Endothelial cell of umbilical vein (primary cell): ENCODE measurements around the gene LCN9. TPM values are rescaled to one million over a fixed set of nuclear protein-coding genes. Genes with fewer than 3 reads are reported as not detected.

ENCODE experiments used
- BruUV-seq: library from RNA; stranded (reverse); fragments of 400-500 nt; replicated peaks from 2 replicates; lab custom pipeline; 2021; lab: Mats Ljungman, UMichigan
- CTCF ChIA-PET: fragments of 300-600, 350-600 bp; sonication (Branson Sonifier 250); formaldehyde crosslinking; loops from one replicate; lab custom pipeline; 2021; ENCODE audit warnings: antibody characterized with exemption, inconsistent platforms; lab: Charles Lee
- POLR2A ChIA-PET: fragments of 300-600, 350-600 bp; sonication (Branson Sonifier 250); formaldehyde crosslinking; loops from one replicate; lab custom pipeline; 2021; ENCODE audit warnings: antibody characterized with exemption, inconsistent platforms; lab: Charles Lee
- DNase-seq: peaks from one replicate; pipeline ENCODE4 v3.0.0-alpha.2; 2011; ENCODE audit warnings: low read depth, low spot score
- FAIRE-seq: peaks from 2 replicates; lab custom pipeline; 2011; peaks lifted over from hg19 to GRCh38; lab: Jason Lieb, UNC
- H2AFZ ChIP-seq: 2 replicates; pipeline ENCODE4 v1.6.0; 2012; ENCODE audit warnings: low read depth, low read length, control low read depth, inconsistent platforms
- H3K27ac ChIP-seq: 2 replicates; pipeline ENCODE4 v1.5.1; 2011; ENCODE audit warnings: low read depth, mild to moderate bottlenecking, control low read depth, low read length, moderate library complexity; ENCODE audit not compliant: insufficient read depth
- H3K27me3 ChIP-seq, 2 experiments: 2 replicates each; pipeline versions ENCODE4 v1.6.0 to v1.6.1; 2011; ENCODE audit warnings: low read length in 2 of 2, mixed read lengths in 1 of 2; ENCODE audit not compliant: control insufficient read depth in 2 of 2, insufficient read depth in 2 of 2
- H3K36me3 ChIP-seq, 2 experiments: 2 replicates in 1 of 2; 3 replicates in 1 of 2; pipeline ENCODE4 v1.5.1; 2011; ENCODE audit warnings: low read length in 2 of 2, mild to moderate bottlenecking in 1 of 2, moderate library complexity in 1 of 2; ENCODE audit not compliant: control insufficient read depth in 2 of 2, insufficient read depth in 2 of 2; ENCODE audit errors: extremely low read depth in 1 of 2
- H3K4me1 ChIP-seq: 3 replicates; pipeline ENCODE4 v1.5.1; 2011; ENCODE audit warnings: mild to moderate bottlenecking, low read length; ENCODE audit not compliant: control insufficient read depth, insufficient read depth; ENCODE audit errors: extremely low read depth
- H3K4me2 ChIP-seq: 2 replicates; pipeline ENCODE4 v1.6.1; 2011; ENCODE audit warnings: low read length, control low read depth, mixed read lengths; ENCODE audit not compliant: insufficient read depth
- H3K4me3 ChIP-seq, 3 experiments: fragments of 200-600 bp in 1 of 3; sonication (generic), shearing (Covaris generic) in 1 of 3; replicated peaks in 1 of 3; 2 replicates each; pipeline ENCODE4 v1.5.1; 2011 to 2016; ENCODE audit warnings: control low read depth in 3 of 3, low read length in 3 of 3, mild to moderate bottlenecking in 2 of 3, inconsistent platforms in 1 of 3, low read depth in 1 of 3, moderate library complexity in 1 of 3; ENCODE audit not compliant: insufficient read depth in 1 of 3
- H3K79me2 ChIP-seq: 2 replicates; pipeline ENCODE4 v1.6.0; 2012; ENCODE audit warnings: low read length, inconsistent platforms; ENCODE audit not compliant: control insufficient read depth, insufficient read depth
- H3K9ac ChIP-seq: replicated peaks from 2 replicates; pipeline ENCODE3; 2011; ENCODE audit warnings: low read length, control low read depth; ENCODE audit not compliant: insufficient read depth; ENCODE audit errors: extremely low read depth
- H3K9me1 ChIP-seq: replicated peaks from 3 replicates; pipeline ENCODE4 v1.6.0; 2011; ENCODE audit warnings: mild to moderate bottlenecking, low read length; ENCODE audit not compliant: control insufficient read depth, insufficient read depth; ENCODE audit errors: extremely low read depth
- H3K9me3 ChIP-seq: replicated peaks from 2 replicates; pipeline ENCODE4 v1.5.1; 2012; ENCODE audit warnings: low read length, inconsistent platforms; ENCODE audit not compliant: control insufficient read depth, insufficient read depth
- H4K20me1 ChIP-seq: replicated peaks from 2 replicates; pipeline ENCODE3; 2011; ENCODE audit warnings: mild to moderate bottlenecking, low read length; ENCODE audit not compliant: control insufficient read depth, insufficient read depth; ENCODE audit errors: extremely low read depth
- JUN ChIP-seq: IDR thresholded peaks from 2 replicates; pipeline ENCODE4 v1.6.1; 2011; ENCODE audit warnings: borderline replicate concordance, low read depth; ENCODE audit not compliant: insufficient read length, insufficient read depth
- MAX ChIP-seq: IDR thresholded peaks from 2 replicates; pipeline ENCODE4 v1.6.1; 2011; ENCODE audit not compliant: insufficient read depth, insufficient read length
- MYC ChIP-seq: IDR thresholded peaks from one replicate; pipeline ENCODE4 v1.6.1; 2011; ENCODE audit warnings: mild to moderate bottlenecking, low read depth, low read length
- POLR2A ChIP-seq: IDR thresholded peaks from 2 replicates; pipeline ENCODE4 v1.6.1; 2012; ENCODE audit warnings: low read depth, mild to moderate bottlenecking, control low read depth, low read length
- POLR2AphosphoS5 ChIP-seq: IDR thresholded peaks from 2 replicates; pipeline ENCODE4 v1.6.1; 2012; ENCODE audit warnings: low read depth, mild to moderate bottlenecking, control low read depth, low read length, moderate library complexity; ENCODE audit not compliant: insufficient read depth
- dilution Hi-C: fragments of 300-500 bp; cut with MboI; formaldehyde crosslinking; loops from one replicate; pipeline ENCODE4 v1.15.0; 2019; ENCODE audit warnings: low sequenced_read_pairs; ENCODE audit not compliant: extremely low pct_ligation_motif_present
- intact Hi-C: fragments of 100-400 bp; cut with micrococcal nuclease; formaldehyde crosslinking; loops from one replicate; pipeline ENCODE4 v1.10.0; 2022
- polyA plus RNA-seq, 4 experiments: library from polyadenylated mRNA; depleted of rRNA in 3 of 4; stranded (reverse) in 3 of 4; unstranded in 1 of 4; fragments of >200 nt; gene quantifications; 2 replicates each; pipeline versions ENCODE4 v1.2.1 to v1.2.3, GENCODE V29; 2011 to 2012; ENCODE audit warnings: missing spikeins in 1 of 4
- total RNA-seq: library from RNA; stranded (reverse); gene quantifications from 2 replicates; pipeline ENCODE4 v1.2.3, GENCODE V29; 2021

Gene LCN9
- total and polyA plus RNA-seq, 2 donors (not counting 3 experiments of a cell fraction or from before 2014, with no cell fraction given) = not detected

- TF ChIP-seq MAX = no peak
- TF ChIP-seq POLR2AphosphoS5 = no peak
- TF ChIP-seq MYC = no peak
- no peak for TF ChIP-seq JUN
- TF ChIP-seq POLR2A = no peak
- no peak for DNase-seq
- BruUV-seq = no TSS peak
- Histone ChIP-seq H4K20me1 (no peaks in the 10 kb centered on the region), H3K4me1 (no peaks in the 10 kb centered on the region), H3K9ac (no peak overlapping the region), H3K27me3 (no peaks in the 10 kb centered on the region), H3K4me3 (no peak overlapping the region), H3K36me3 (no peaks in the 10 kb centered on the region), H3K27ac (no peak overlapping the region), H3K4me2 (no peak overlapping the region), H3K9me3 (no peaks in the 10 kb centered on the region), H2AFZ (no peak overlapping the region), H3K9me1 (no peaks in the 10 kb centered on the region), H3K79me2 (no peaks in the 10 kb centered on the region)
- POLR2A ChIA-PET = no interaction called here
- intact Hi-C loops (no loop called here), dilution Hi-C loops (no loop called here)
- CTCF ChIA-PET = no interaction called here
- no peak for FAIRE-seq
These were observed 13.8 kb downstream of the LCN9 start for GRCh38 chr9:135676891-135677290.

DNA sequence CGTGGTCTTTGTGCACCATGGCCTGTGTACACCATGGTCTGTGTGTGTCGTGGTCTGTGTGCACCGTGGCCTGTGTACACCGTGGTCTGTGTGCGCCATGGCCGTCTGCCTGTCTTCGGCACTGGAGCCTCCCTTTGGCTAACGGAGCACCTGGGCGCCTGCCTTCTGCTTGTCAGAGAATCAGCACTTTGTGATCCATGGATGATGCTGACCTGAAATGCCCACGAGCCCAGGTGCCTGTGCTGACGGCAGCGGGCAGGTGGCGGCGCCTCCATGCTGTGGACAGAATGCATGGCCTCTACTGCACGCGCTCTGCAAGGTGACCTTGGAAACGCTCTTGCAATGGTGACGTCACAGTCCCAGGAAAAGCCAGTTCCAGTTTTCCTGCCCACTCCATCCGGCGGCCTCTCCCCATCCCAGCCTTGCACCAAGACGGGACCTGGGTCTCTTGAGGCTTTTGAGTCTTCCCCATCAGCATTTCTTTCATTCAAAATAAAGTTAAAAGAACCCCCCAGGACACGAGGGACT lies 14.6 kb downstream of the LCN9 start:
- no peaks in the 10 kb centered on the region for H3K27me3 ChIP-seq
- no peaks in the 10 kb centered on the region for H3K79me2 ChIP-seq
- no peaks in the 10 kb centered on the region for H4K20me1 ChIP-seq
- H3K4me1 ChIP-seq = no peaks in the 10 kb centered on the region
- no peak overlapping the region for H3K4me3 ChIP-seq
- intact Hi-C loops = no loop called here
- no peaks in the 10 kb centered on the region for H3K36me3 ChIP-seq
- ChIA-PET POLR2A (no interaction called here), CTCF (interaction anchor here (0.6 kb wide), 1 partner anchor 76 kb away, joined by 4 read pairs; no protein-coding TSS in a partner anchor)
- no peaks in the 10 kb centered on the region for H3K9me1 ChIP-seq
- H3K9me3 ChIP-seq = no peaks in the 10 kb centered on the region
- no peak for TF ChIP-seq POLR2A
- BruUV-seq = no TSS peak
- no peak for DNase-seq
- FAIRE-seq = no peak
- dilution Hi-C loops = no loop called here
- H2AFZ ChIP-seq = no peak overlapping the region
- H3K4me2 ChIP-seq = no peak overlapping the region
- H3K9ac ChIP-seq = no peak overlapping the region
- no peak overlapping the region for H3K27ac ChIP-seq
